HG02870 (cell line): ENCODE measurements around the gene GPBP1.
"Not testable (repeated sequence)": the region's sequence is repeated elsewhere in the genome, so short reads cannot be mapped to it uniquely, and the experiment has no call there.

Experiments
- ATAC-seq: cut with Tn5 transposase; IDR thresholded peaks from one replicate; pipeline ENCODE4 v1.9.1; 2021; ENCODE audit warnings: mild to moderate bottlenecking, moderate library complexity; ENCODE audit not compliant: unreplicated experiment

GPBP1 gene

DNA sequence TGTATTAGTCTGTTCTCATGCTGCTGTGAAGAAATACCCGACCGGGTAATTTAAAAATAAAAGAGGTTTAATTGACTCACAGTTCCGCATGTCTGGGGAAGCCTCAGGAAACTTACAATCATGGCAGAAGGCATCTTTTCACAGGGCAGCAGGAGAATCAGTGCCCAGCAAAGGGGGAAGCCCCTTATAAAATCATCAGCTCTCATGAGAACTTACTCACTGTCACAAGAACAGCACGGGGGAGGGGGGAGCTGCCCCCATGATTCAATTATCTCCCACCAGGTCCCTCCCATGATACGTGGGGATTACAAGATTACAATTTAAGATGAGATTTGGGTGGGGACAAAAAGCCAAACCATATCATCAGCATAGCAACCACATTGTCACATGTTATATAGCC, 102.5 kb downstream of the GPBP1 start:
- no peak for ATAC-seq

DNA sequence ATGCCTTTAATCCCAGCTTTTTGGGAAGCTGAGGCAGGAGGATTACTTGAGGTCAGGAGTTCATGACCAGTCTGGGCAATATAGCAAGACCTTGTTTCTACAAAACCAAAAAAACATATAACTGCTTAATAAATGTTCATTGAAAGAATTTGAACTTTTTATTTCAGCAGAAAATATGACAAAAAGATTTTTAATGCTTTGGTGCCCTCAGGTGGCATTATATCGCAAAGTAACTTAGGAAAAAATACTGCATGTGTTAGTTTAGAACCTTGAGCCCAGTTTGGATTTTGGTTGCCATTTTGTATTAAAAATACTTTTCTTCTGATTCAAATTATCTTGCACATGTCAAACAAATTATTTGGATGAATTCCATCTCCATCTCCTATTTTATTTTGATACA, 103.2 kb downstream of the GPBP1 start:
- no peak for ATAC-seq

DNA sequence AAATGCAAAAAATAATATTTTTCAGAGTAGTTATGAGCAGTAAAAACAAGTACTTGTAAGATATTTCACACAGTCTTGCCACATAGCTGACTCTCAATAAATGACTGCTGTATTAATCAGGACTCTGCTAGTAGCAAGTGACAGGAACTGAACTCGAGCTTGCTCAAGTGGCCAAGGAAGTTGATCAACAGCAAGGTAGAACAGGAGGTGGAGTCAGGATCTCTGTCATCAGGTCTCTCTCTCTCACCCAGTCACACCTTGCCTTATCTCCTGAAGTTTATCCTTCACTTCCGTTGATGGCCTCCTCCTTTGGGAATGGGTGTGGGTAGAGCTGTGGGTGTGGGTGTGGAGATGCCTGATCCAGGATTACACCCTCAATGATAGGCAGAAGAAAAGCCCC, 107.0 kb downstream of the GPBP1 start:
- ATAC-seq = no peak

DNA sequence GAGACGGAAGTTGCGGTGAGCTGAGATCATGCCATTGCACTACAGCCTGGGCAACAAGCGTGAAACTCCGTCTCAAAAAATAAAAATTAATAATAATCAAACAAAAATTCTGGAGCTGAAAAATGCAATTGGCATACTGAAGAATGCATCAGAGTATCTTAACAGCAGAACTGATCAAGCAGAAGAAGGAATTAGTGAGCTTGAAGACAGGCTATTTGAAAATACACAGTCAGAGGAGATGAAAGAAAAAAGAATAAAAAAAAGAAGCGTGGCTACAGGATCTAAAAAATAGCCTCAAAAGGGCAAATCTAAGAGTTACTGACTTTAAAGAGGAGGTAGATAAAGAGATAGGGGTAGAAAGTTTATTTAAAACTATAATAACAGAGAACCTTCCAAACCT, 111.2 kb downstream of the GPBP1 start:
- ATAC-seq = not testable (repeated sequence)

DNA sequence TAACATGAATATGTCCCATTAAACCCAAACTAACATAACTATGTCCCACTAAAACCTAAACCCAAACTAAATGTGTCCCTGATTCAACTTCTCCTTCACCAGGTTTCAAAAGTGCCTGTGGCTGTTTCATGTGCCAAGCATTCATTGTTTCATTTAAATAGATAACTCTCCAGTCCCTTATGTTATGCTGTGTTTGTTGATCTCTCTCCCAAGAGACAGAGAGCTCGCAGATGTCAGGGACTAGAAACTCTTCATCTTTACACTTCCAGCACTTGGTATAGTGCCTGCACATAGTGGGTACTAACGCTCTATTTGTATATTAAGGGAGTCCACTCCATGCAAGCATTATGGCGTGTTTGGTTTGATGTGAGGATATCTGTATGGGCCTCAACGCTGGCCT, 118.0 kb downstream of the GPBP1 start:
- ATAC-seq = no peak

DNA sequence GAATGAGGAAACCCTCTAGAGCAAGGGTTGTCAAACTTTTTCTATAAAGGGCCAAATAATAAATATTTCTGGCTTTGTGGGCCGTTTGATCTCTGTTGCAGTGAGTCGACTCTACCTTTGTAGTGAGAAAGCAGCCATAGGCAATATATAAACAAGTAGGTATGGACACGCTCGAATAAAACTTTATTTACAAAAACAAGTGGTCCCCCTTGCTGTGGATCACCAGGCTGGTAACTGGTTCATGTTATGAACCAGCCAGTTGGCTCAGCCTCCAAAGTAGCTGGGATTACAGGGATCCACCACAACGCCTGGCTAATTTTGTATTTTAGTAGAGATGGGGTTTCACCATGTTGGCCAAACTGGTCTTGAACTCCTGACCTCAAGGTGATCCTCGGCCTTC, 118.5 kb downstream of the GPBP1 start:
- ATAC-seq = no peak

DNA sequence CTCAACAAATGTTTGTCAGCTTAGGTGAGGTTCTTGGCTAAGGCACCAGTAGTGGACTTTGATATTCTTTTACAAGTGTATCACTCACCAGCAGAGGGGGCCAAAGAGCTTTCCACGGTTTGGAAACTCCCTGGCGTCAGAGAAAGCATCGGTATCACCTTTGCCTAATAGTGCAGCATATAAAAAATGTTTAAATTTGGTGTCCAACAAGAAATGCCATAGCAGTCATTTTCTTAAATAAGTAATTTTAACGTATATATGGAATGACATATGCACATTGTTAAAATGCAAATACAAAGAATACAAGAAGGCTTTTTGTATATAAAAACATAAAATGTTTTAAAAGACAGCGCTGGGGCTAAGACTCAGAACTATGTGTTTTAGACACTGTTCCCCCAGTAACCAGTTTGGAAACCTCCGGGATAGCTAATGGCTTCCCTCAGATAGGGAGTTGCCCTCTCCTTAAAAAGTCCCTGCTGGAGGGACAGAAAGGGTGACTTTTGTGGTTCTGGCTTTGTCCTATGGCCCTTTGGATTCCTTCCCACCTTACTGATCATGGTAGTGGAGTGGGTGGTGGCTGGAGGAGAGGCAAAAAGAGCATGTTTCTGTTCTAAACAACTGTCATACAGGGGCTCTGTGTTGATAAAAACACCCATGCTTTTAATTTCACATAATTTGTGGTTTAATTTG, 124.6 kb downstream of the GPBP1 start:
- ATAC-seq = peak; percentile 65

DNA sequence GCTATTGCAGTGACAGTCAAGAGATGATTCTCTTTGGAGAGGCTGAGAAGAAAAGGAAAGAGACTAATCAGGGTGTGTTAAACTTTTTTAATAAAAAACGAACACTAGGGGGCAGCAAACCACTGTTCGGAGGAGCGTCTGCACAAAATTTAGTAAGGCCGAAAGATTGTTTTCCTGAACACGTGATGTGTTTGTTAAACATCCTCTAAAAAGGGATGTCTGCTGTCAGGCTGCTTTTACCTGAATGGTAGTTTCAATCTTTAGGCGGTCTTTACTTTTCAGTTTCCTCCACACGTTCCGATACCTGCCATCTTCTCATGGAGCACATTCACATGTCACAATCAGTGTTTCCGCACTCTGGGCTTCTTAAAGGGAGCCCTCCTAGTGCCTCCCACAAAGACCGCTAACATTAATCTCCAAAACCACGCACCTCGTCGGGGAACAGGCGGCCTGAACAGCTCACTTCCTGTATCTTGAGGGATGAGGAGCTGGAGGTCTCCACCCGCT, 125.2 kb downstream of the GPBP1 start:
- peak; percentile 40 for ATAC-seq

DNA sequence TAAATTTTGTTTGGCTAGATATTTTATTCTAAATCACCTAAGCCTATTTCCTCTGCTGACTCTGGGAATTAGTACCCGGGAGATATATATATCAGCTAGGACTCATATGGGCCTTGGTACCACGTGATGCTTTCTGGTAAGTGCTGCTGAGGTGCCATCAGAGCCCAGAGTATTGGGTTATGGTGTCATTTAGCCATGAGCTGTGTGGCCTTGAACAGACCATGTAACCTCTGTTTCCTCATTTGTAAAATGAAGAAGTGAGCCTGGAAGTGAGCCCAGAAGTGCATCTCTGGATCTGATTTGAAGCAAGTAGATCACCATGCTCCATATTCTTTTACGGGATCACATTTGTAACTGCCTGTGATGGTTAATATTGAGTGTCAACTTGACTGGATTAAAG, 126.1 kb downstream of the GPBP1 start:
- no peak for ATAC-seq

DNA sequence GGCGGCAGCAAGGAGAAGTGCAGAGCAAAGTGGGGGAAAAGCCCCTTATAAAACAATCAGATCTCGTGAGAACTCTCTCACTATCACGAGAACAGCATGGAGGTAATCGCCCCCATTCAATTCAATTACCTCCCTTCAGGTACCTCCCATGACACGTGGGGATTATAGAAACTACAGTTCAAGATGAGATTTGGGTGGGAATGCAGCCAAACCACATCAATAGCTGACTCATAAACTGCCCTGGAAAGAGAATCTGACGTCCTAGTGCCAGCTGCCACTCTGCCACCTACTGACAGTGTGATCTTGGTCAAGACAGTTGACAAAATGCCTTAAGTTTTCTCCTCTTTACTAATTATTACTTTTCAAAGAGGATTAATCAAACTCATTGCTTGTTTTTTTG, 128.3 kb downstream of the GPBP1 start:
- ATAC-seq = no peak

DNA sequence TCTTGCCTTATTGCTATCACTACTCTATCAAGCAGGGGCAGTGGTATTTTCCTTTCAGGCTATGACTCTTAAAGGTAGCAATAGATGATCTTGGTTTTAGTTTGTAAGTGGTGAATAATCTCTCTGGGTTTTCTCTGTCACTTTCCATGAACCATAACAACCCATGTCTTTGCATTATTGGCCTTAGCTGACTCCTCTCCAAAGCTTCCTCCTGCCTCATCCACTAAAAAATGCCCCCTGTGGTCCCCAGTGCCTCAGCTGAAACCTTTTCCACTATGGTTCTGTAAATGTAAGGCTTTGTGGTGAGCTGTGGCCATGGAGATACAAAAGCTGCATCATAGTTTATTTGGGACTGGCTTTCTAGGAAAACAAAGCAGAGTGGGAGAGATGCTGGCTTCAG, 128.8 kb downstream of the GPBP1 start:
- ATAC-seq = no peak

DNA sequence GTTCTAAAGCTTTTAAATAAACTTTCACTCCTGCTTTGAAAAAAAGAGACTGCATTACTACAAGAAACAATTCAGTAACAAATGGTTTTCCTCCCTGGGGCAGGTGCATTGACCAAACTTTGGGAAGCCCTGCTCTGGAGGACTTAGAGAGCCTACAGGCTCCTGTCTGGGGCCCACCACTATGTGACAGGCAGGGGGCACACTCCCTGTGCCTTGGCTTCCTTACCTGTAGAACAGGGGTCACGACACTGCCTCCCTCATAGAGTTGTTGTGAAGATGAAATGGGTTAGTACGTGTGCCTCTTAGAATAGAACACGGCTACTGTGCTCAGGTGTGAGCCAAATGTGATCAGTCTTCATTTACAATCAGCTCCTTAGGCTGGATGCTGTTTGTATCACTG, 130.1 kb downstream of the GPBP1 start:
- no peak for ATAC-seq

DNA sequence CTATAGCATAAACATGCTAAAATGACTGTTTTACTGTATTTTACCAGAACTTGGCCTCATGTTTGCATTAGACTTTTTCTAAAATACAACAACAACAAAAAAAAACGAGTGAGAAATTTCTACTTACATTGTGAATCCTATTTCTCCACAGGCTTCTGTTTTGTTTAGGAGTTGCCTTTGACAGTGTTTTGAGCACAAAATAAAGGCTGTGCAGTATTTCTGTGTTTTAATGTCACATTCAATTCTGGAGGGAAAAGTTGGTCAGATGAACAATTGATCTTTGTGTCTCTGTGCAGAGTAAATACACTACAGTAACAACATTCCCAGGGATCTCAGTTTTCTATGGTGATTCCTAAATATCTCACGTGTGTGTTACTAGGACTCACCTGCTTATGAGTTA, 131.1 kb downstream of the GPBP1 start:
- ATAC-seq = no peak

DNA sequence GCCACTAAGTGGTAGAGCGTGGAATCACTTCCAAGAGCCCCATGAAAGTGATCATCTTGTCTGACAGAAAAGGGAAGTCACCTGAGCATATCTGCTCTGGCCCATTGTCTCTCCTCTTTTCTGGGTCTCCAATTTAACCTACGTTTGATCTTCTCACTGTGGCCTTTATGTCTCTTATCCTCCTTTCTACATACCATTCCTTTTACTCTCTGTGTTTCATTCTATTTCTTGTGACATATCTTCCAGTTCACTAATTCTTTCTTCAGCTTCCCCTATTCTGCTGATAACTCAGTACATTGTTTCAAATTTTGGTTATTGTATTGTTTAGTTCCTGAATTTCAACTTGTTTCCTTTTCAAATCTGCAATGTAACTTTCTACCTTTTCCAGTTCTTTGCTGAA, 132.5 kb downstream of the GPBP1 start:
- ATAC-seq = no peak

DNA sequence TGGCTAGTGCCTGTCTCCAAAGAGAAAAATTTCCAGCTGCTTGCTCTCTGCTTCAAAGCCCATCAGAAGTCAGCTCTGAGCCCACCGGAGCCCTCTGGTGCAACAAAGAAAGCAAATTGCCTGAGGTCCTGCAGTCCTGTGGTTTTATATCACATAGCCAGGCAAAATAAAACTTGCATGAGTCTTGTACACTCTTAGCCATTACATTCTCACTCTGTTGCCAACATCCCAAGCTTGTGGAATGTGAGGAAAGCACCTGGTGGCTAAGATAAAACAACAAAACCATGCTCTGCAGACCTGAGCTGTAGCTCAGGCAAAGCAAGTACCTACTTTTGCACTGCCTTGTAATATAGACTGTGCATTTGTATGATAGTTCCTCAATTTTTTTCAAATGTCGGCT, 133.7 kb downstream of the GPBP1 start:
- ATAC-seq = no peak

DNA sequence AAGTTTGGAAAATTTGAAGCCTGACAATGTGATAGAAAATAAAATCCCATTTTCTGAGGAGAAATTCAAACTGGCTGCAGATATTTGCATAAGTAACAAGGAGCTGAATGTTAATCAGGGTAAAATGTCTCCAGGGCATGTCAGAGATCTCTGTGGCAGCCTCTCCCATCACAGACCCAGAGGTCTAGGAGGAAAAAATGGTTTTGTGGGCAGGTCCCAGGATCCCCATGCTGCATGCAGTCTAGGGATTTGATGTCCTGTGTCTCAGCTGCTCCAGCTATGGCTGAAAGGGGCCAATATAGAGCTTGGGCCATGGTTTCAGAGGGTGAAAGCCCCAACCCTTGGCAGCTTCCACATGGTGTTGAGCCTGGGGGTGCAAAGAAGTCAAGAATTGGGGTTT, 135.2 kb downstream of the GPBP1 start:
- ATAC-seq = not testable (repeated sequence)

DNA sequence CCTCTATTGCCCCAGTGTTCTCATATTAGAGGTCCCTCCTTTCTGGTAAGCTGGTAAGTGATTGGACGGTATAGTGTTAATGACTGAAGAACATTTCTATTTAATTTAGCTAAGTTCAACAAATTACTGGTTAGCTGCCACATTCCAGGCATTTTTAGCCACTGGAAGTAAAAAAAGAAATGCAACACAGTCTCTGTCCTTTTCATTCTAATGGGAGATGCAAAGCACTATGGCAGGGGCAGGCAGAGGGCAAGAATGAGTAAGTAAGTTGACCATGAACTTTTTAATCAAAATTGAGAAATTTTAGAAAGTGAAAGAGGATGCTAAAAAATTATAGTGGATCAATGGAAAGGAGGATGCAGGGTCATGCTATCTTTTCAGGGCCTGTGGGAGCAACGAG, 137.4 kb downstream of the GPBP1 start:
- no peak for ATAC-seq

DNA sequence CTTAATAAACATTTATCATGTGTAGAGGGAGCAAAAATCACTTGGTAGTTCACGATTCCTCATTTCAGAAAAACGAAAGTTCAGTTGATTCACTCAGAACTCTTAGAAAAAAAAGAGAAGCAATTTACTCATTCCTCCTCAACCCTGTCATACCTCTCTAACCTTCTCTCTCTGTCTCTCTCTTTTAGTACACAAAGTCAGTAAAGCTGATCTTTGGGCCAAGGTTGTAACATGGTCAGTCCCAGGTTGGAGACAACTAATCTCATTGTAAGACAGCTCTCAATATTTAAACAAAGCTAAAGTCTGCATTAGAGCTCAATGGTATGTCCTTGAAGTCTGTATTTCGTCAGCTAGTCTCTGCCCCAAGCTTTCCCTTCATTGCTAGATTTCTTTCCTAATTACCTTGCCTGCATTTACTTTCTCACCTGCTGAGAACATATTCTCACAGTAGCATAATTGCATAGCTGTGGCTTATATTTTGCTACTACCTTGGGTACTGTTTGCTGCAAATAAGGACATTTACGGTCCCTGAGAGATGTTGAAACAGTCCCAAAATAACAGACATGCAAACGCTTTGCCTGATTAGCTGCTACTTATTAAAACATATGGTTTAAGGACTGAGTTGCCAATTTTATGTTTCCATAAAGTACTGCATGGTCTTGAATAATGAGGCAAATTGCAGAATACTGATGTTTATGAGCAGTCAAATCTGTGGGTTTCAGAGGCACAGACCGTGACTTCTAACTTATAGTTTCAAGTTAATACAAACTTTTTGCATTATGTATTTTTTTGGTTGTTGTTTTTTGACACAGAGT, 138.3 kb downstream of the GPBP1 start:
- ATAC-seq = no peak

DNA sequence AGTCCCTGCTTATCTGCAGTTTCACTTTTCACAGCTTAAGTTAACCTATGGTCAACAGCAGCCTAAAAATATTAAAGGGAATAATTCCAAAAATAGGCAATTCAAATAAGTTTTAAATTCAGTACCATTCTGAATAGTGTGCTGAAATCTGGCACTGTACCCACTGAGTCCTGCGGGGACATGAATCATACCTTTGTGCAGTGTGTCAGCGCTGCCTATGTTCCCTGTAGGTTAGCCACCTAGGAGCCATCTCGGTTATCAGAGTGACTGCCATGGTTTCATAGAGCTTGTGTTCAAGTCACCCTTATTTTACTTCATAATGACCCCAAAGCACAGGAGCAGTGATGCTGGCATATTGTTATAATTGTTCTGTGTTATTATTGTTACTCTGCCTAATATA, 139.9 kb downstream of the GPBP1 start:
- no peak for ATAC-seq
